Activated T-cell treated with anti-CD3 and anti-CD28 coated beads, Interleukin-2, amount 50 U/mL, for 72 hours (primary cell): ENCODE data around the gene CYP19A1. TPM values are rescaled to one million over a fixed set of nuclear protein-coding genes. Genes with fewer than 3 reads are reported as not detected.

Experiments
- ATAC-seq, 2 donors: fragments of 150-1000 bp; cut with Tn5 transposase; replicated peaks in 1 of 2; 2 replicates each; pipeline ENCODE4 v1.10.0; 2021; ENCODE audit warnings: moderate library complexity in 2 of 2, mild to moderate bottlenecking in 1 of 2
- DNase-seq, 2 donors: peaks; one replicate each; pipeline ENCODE4 v3.0.0; 2021 to 2022; ENCODE audit warnings: mixed read lengths in 1 of 2
- H3K27ac Mint-ChIP-seq: one replicate; pipeline ENCODE4 v1.8.0; 2022; ENCODE audit warnings: mild to moderate bottlenecking, moderate library complexity, mixed read lengths
- H3K27me3 Mint-ChIP-seq: one replicate; pipeline ENCODE4 v1.8.0; 2022; ENCODE audit warnings: low read depth, mixed read lengths
- H3K36me3 Mint-ChIP-seq, 2 donors: one replicate each; pipeline ENCODE4 v1.8.0; 2022; ENCODE audit warnings: mixed read lengths in 2 of 2, mild to moderate bottlenecking in 1 of 2; ENCODE audit not compliant: insufficient read depth in 2 of 2
- H3K4me1 Mint-ChIP-seq: one replicate; pipeline ENCODE4 v1.8.0; 2022; ENCODE audit warnings: low read depth, mixed read lengths
- H3K4me3 Mint-ChIP-seq, 2 donors: one replicate each; pipeline ENCODE4 v1.8.0; 2022; ENCODE audit warnings: mild to moderate bottlenecking in 2 of 2, mixed read lengths in 2 of 2, moderate library complexity in 2 of 2
- H3K9me3 Mint-ChIP-seq, 2 donors: one replicate each; pipeline ENCODE4 v1.8.0; 2022; ENCODE audit warnings: mixed read lengths in 2 of 2
- total RNA-seq, 2 donors: library from RNA; stranded (reverse); gene quantifications; one replicate each; pipeline ENCODE4 v1.2.3, GENCODE V29; 2022

Gene CYP19A1
- total RNA-seq, 2 donors from 2014 or later: not detected

DNA sequence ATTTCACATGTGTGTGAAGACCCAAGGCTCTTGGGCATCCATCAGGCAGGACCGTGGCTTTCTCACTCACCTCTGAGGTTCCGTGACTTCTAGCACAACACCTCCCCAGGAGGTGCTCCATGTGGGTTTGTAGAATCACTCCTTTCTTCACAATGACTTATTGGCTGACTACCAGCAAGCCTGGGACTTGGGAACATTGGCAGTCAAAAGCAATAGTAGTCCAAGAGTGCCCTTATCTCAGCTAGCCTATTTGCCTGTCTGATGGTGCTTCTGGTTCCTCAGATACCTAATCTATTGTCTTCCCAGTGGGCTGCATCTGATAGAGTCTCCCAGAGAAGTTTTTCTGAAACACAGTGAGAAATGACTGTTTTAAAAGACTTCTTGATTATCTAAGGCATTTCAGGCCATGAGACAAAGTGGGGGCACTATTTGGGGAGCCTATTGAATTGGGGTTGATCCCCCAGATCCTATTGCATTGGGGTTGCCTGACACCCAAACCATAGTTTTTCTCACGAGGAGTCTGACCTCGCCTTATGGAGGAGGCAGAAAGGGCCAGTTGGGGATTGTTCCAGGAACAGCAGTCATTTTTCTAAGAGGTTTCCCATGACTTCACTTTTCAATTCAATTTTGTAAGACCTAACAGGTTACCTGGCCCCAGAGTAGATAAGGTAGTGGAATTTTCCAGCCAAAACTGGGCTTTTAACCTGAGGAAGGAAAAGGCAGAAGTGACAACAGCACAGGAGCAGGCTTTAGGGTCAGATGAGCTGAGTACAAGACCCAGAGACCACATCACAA is 88.0 kb downstream of the CYP19A1 start:
- H3K9me3 Mint-ChIP-seq: peaks cover 0 to 4% of the 10 kb centered on the region in 2 donors
- no peak for DNase-seq
- H3K27me3 Mint-ChIP-seq: peaks cover 48% of the 10 kb centered on the region
- H3K4me1 Mint-ChIP-seq: no peaks in the 10 kb centered on the region
- no peak overlapping the region for H3K27ac Mint-ChIP-seq
- no peak overlapping the region for H3K4me3 Mint-ChIP-seq
- peaks cover 0 to 1% of the 10 kb centered on the region in 2 donors for H3K36me3 Mint-ChIP-seq
- no peak for ATAC-seq

DNA sequence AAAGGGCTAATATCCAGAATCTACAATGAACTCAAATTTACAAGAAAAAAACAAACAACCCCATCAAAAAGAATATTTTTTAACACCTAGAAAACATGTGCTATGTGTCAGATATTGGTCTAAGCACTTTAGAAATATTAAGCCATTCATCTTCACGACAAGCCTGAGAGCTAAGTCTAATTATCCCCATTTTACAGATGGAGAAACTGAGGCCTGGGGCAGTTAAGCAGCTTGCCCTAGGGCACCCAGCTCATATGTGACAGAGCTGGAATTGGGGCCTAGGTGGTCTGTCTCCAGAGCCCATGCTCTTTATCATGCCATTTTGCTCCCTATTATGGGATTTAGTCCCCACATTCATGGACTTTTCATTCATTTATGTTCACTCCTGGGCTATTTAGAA is 92.8 kb downstream of the CYP19A1 start:
- Mint-ChIP-seq H3K27me3 (peaks cover 38% of the 10 kb centered on the region), H3K36me3 (peaks cover 0 to 1% of the 10 kb centered on the region in 2 donors), H3K27ac (no peak overlapping the region), H3K4me1 (peaks cover 20% of the 10 kb centered on the region), H3K9me3 (peaks cover 0 to 4% of the 10 kb centered on the region in 2 donors), H3K4me3 (no peak overlapping the region)
- ATAC-seq (no peak), DNase-seq (no peak)

DNA sequence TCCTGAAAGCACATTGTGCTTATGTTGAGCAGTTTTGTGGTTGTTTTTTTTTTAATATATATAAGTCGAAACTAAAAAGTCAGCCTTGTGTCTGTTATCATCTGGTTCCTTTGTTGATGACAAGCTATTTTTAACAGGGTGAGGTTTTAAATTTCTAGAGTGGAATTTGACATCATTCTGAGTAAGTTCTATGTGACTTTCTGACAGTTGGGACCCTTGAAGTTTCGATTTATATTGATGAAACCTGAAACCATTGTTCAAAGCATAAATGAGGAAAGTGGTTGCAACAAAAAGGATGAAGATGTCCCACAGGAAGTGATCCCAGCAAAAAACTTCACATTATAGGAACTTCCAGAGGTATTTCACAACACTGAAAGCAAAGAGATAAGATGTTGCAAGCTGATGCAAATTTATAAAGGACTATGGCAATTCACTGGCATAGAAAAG is 94.0 kb downstream of the CYP19A1 start:
- peak overlapping the region; percentile 63 for H3K27ac Mint-ChIP-seq
- peaks cover 27% of the 10 kb centered on the region for H3K4me1 Mint-ChIP-seq
- H3K36me3 Mint-ChIP-seq: peaks cover 0 to 1% of the 10 kb centered on the region in 2 donors
- H3K9me3 Mint-ChIP-seq: peaks cover 0 to 4% of the 10 kb centered on the region in 2 donors
- no peak overlapping the region for H3K4me3 Mint-ChIP-seq
- DNase-seq (no peak), ATAC-seq (peak; percentile 31 to 35)
- H3K27me3 Mint-ChIP-seq: peaks cover 44% of the 10 kb centered on the region

DNA sequence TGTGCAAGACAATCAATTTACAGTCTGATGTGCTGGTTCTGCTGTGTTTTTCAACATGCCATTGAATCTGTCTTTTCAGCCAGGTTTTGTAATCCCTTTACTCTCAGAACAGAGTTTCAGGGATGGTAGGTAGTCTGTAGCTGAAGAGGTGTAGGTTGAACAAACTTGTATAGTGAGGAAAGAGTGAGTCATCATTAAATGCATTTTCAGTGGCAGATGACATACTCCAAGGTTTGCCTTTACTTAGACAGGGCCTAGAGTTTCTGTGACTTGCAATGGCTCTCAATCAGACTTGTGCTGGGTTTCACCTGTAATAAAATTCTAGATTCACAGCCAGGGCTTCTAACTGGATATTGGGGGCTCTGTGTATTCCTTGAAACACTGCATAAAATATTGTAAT is 94.6 kb downstream of the CYP19A1 start:
- H3K27ac Mint-ChIP-seq: peak overlapping the region; percentile 36
- peaks cover 37% of the 10 kb centered on the region for H3K27me3 Mint-ChIP-seq
- peak; percentile 85 to 87 for ATAC-seq
- H3K36me3 Mint-ChIP-seq: no peaks in the 10 kb centered on the region
- no peak for DNase-seq
- peaks cover 0 to 4% of the 10 kb centered on the region in 2 donors for H3K9me3 Mint-ChIP-seq
- peaks cover 27% of the 10 kb centered on the region for H3K4me1 Mint-ChIP-seq
- H3K4me3 Mint-ChIP-seq: no peak overlapping the region

DNA sequence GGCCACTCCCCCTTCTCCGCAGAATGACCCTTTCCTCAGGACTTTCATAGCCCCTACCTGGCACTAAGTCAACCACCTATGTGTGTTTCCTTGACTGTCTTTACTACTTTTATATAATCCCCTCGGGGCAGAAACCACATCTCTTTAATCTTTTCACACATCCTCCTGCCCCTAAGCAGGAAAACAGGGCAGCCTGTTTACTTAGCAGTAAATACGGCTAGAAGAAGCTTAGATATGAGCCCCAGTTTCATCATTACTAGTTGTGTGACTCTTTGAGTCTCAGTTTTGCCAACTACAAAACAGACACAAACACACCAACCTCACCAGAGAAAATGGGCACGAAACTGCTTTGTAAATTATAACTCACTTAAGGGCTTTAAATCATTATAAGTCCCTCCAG is 98.3 kb downstream of the CYP19A1 start:
- no peaks in the 10 kb centered on the region for H3K9me3 Mint-ChIP-seq
- DNase-seq: no peak
- peaks cover 27% of the 10 kb centered on the region for H3K4me1 Mint-ChIP-seq
- ATAC-seq: peak; percentile 62
- H3K4me3 Mint-ChIP-seq: peak overlapping the region in 1 of 2 donors; percentile 21
- peaks cover 28% of the 10 kb centered on the region for H3K27me3 Mint-ChIP-seq
- H3K36me3 Mint-ChIP-seq: no peaks in the 10 kb centered on the region
- peak overlapping the region; percentile 16 for H3K27ac Mint-ChIP-seq

DNA sequence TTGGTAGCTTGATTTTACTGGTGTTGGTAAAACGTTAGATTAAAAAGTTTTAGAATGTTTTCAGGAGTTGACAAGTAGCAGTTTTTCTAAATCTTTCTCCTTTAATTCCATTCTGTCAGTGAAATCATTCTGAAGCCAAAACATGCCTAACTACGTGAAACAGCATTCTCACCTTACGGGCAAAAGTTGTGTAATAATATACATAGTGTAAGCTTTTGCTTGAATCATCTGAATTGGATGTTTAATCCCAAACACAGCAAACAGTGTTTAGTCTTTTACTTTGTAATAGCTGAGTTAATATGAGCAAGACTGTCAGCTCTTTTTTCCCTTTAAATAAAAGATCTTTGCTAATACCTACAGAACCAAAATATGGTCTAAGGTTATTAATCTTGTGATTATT is 100.6 kb downstream of the CYP19A1 start:
- ATAC-seq (no peak), DNase-seq (no peak)
- H3K36me3 Mint-ChIP-seq: no peaks in the 10 kb centered on the region
- H3K27ac Mint-ChIP-seq: no peak overlapping the region
- H3K4me3 Mint-ChIP-seq: no peak overlapping the region
- H3K27me3 Mint-ChIP-seq: peaks cover 40% of the 10 kb centered on the region
- H3K4me1 Mint-ChIP-seq: peaks cover 9% of the 10 kb centered on the region
- H3K9me3 Mint-ChIP-seq: no peaks in the 10 kb centered on the region

DNA sequence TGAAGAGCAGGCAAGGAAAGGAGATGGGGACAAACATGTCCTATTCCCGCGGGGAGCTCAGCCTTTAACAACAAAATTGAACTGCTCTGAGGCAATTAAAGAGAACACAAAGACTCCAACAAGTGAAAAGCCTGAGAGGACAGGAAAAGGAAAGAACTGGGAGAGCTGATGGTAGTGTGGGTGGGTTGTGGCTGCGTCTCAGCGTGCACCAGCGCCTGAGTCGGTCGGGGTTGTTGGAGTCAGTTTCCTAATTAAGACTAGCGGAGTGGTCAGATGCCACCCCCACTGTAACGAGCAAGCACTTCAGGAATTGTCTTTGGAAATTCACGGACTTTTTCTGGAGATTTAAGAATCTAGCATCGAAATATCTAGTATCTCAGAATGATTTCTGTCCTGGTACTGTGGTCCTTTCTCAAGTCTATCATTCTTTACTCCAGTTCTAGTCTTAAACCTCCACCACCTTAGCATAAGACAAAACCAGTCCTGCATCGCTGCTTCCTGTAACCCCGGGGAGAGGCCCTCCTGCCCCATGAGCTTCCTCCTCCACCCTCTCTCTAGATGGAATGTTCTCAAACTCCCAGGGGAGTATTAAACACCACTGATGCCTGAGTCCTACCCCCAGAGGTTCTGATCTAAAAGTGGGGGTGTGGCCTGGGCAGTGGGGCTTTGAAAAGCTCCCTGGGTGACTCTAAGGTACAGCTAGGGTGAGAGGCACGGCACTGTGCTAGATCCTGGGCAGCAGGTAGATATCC is 104.0 kb downstream of the CYP19A1 start:
- H3K27ac Mint-ChIP-seq: no peak overlapping the region

DNA sequence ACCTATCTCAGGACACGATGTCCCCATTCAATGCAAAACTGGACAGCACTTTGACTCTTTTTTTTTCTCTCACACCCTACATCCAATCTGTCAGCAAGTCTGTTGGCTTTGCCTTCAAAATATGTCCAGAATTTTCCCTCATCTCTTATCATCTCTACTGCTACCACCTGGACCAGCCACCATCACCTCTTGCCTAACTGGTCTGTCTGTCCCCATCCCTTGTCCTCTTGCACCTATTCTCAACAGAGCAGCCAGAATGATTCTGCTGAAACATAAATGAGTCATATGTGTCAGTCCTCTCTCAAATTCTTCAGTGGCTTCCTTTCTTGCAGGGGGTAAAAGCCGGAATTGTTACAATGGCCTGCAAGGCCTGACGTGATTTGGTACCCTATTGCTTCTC is 105.8 kb downstream of the CYP19A1 start:
- ATAC-seq (no peak), DNase-seq (no peak)
- Mint-ChIP-seq H3K4me1 (peaks cover 7% of the 10 kb centered on the region), H3K27me3 (peaks cover 24% of the 10 kb centered on the region), H3K9me3 (no peaks in the 10 kb centered on the region), H3K36me3 (no peaks in the 10 kb centered on the region), H3K27ac (no peak overlapping the region), H3K4me3 (no peak overlapping the region)

More for the DNA sequence above, 104.0 kb downstream of the CYP19A1 start:
- DNase-seq (no peak), ATAC-seq (no peak)
- peaks cover 24% of the 10 kb centered on the region for H3K27me3 Mint-ChIP-seq
- no peaks in the 10 kb centered on the region for H3K36me3 Mint-ChIP-seq
- H3K4me3 Mint-ChIP-seq: no peak overlapping the region
- H3K9me3 Mint-ChIP-seq: no peaks in the 10 kb centered on the region
- H3K4me1 Mint-ChIP-seq: no peaks in the 10 kb centered on the region

DNA sequence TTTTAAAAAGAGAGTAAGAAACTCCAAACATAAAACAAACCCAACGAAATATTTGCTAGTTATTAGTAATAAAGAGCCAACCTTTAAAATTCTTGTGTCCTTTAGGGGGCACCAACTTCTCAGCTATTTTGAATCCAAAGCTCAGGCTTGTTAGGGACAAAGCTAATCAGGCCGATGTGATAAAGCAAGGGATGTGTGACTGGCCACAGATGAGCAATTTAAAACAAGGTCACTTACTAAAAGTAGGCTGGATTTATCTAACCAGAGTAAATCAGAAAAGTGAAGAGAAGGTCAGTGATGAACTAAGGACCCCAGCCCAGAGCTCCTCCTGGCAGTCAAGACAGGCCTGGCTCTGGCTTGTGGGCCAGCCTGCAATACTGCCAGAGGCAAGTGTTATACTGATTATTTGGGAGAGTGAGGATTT is 108.5 kb downstream of the CYP19A1 start:
- H3K36me3 Mint-ChIP-seq: no peaks in the 10 kb centered on the region
- DNase-seq (no peak), ATAC-seq (no peak)
- H3K4me3 Mint-ChIP-seq: no peak overlapping the region
- H3K27ac Mint-ChIP-seq: no peak overlapping the region
- peaks cover 17% of the 10 kb centered on the region for H3K27me3 Mint-ChIP-seq
- peaks cover 7% of the 10 kb centered on the region for H3K4me1 Mint-ChIP-seq
- H3K9me3 Mint-ChIP-seq: no peaks in the 10 kb centered on the region

DNA sequence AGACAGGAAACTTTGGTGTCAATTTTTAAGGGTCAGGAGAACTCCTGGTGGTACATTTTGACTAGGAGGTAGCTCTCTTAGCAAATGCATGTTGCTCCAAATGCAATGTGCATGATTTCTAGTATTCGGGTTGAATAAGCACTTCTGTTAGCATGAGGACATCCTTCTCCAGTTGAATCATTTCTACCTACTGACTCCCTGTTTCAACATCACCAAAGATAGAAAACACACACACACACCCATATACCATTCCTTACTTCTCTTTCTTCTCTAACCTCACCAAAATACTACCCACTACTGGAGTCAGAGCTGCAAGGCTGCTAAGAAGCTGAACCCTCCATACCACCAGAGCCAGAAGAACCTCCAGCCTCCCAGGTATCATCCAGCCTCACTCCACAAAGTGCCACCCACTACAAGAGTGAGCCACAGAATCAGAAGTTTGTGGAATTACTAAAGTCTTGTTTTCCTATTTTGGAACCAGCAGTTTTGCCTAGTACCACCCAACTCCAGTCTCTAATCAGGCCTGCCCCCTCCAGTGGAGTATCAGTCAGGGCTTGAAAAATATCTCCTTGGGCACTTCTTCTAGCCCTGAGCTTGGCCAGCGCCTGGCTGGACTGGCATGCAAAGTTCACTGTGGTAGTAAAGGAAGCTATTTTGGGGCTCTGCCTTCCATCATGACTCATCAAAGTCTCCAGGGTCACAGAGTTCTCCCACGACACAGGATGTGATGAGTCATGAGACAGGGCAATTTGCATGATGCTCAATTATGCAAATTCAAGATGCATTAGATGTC is 110.3 kb downstream of the CYP19A1 start:
- DNase-seq (peak; percentile 36), ATAC-seq (peak; percentile 82 to 89)
- Mint-ChIP-seq H3K4me3 (no peak overlapping the region), H3K4me1 (peaks cover 7% of the 10 kb centered on the region), H3K27ac (no peak overlapping the region), H3K36me3 (no peaks in the 10 kb centered on the region), H3K9me3 (no peaks in the 10 kb centered on the region), H3K27me3 (peaks cover 10% of the 10 kb centered on the region)

DNA sequence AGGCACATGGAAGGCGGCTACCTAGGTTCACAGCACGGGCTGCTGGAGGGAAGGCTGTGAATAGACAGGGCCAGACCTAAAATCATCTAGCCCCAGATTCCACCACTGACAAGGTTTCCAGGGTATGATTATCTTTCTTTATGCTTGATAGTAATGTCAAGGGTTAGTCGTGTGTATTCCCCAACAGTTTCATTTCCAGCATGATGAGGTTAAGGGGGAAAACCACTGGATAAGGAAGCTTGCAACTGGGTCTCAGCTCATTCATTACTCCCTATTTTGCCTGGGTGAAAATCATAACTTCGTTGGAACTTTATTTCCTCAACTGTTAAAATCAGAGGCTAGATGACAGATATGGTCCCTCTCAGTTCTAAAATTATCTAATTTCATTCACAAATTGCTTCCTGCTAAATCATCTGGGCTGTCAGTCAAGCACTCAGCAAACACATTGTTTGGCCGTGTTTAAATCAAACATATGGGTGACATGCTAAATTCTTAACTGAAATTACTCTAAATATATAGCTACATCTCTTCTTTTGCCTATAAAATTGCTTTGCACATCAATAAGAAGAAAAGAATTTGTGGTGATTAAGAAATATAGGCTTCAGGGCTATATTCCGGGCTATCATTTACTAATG is 111.7 kb downstream of the CYP19A1 start:
- H3K27me3 Mint-ChIP-seq: peaks cover 10% of the 10 kb centered on the region
- H3K27ac Mint-ChIP-seq: no peak overlapping the region
- H3K4me1 Mint-ChIP-seq: peaks cover 7% of the 10 kb centered on the region
- H3K9me3 Mint-ChIP-seq: no peaks in the 10 kb centered on the region
- DNase-seq (no peak), ATAC-seq (no peak)
- no peak overlapping the region for H3K4me3 Mint-ChIP-seq
- no peaks in the 10 kb centered on the region for H3K36me3 Mint-ChIP-seq

DNA sequence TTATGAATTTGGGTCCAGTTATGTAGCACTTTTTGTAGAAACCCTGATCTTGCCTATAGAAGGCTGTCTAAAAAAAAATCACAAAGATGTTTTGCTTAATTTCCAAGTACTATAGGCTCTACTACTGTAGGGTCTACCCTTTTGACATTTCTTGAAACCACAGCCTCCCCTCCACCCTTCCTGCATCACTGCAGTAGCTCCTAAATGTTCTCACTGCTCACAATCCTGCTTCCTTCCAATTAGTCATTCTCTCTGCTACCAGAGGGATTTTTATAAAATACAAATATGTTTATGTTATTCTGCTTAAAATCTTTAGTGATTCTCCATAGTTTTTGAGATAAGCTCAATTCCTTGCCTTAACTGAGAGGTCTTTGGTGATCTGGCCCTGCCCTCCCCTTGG is 114.0 kb downstream of the CYP19A1 start:
- H3K36me3 Mint-ChIP-seq: no peaks in the 10 kb centered on the region
- peaks cover 15% of the 10 kb centered on the region for H3K27me3 Mint-ChIP-seq
- DNase-seq (no peak), ATAC-seq (no peak)
- no peak overlapping the region for H3K4me3 Mint-ChIP-seq
- H3K9me3 Mint-ChIP-seq: no peaks in the 10 kb centered on the region
- H3K4me1 Mint-ChIP-seq: peaks cover 7% of the 10 kb centered on the region
- H3K27ac Mint-ChIP-seq: no peak overlapping the region
